ENCODE measurements around the gene KCNE4.

KCNE4 gene

GRCh38 chr2:223088866-223089265 lies 36.9 kb downstream of the KCNE4 start:
- DNase-seq: no peak

GRCh38 chr2:223090039-223090438 lies 38.0 kb downstream of the KCNE4 start:
- DNase-seq: no peak

GRCh38 chr2:223090540-223091235 lies 38.7 kb downstream of the KCNE4 start:
- DNase-seq: no peak

GRCh38 chr2:223092667-223093066 lies 40.7 kb downstream of the KCNE4 start:
- DNase-seq: no peak

- DNase-seq: no peak
Observed at GRCh38 chr2:223093436-223094241, 41.6 kb downstream of the KCNE4 start.

- no peak for DNase-seq
Observed at GRCh38 chr2:223095207-223095606, 43.2 kb downstream of the KCNE4 start.

- DNase-seq: no peak
Observed at GRCh38 chr2:223096235-223096970, 44.4 kb downstream of the KCNE4 start.

- DNase-seq: no peak
Observed at GRCh38 chr2:223097888-223098383, 45.9 kb downstream of the KCNE4 start.

GRCh38 chr2:223099561-223099960 lies 47.6 kb downstream of the KCNE4 start:
- no peak for DNase-seq

GRCh38 chr2:223100061-223100511 lies 48.1 kb downstream of the KCNE4 start:
- no peak for DNase-seq

GRCh38 chr2:223101340-223102039 lies 49.5 kb downstream of the KCNE4 start:
- DNase-seq: peak; percentile 1

- DNase-seq: no peak
Observed at GRCh38 chr2:223102040-223102400, 50.0 kb downstream of the KCNE4 start.

- no peak for DNase-seq
Observed at GRCh38 chr2:223102450-223102849, 50.5 kb downstream of the KCNE4 start.

GRCh38 chr2:223104336-223105132 lies 52.5 kb downstream of the KCNE4 start:
- no peak for DNase-seq
